HG03066 (cell line): ENCODE measurements around the gene CRIP1.

Source experiments
- ATAC-seq: cut with Tn5 transposase; IDR thresholded peaks from one replicate; pipeline ENCODE4 v1.9.1; 2021; ENCODE audit warnings: low read depth; ENCODE audit not compliant: unreplicated experiment

Gene CRIP1

GRCh38 chr14:105530285-105531087 is 43.8 kb downstream of the CRIP1 start:
- no peak for ATAC-seq

- ATAC-seq, result no peak
These were observed 44.6 kb downstream of the CRIP1 start for GRCh38 chr14:105531088-105531893.

DNA sequence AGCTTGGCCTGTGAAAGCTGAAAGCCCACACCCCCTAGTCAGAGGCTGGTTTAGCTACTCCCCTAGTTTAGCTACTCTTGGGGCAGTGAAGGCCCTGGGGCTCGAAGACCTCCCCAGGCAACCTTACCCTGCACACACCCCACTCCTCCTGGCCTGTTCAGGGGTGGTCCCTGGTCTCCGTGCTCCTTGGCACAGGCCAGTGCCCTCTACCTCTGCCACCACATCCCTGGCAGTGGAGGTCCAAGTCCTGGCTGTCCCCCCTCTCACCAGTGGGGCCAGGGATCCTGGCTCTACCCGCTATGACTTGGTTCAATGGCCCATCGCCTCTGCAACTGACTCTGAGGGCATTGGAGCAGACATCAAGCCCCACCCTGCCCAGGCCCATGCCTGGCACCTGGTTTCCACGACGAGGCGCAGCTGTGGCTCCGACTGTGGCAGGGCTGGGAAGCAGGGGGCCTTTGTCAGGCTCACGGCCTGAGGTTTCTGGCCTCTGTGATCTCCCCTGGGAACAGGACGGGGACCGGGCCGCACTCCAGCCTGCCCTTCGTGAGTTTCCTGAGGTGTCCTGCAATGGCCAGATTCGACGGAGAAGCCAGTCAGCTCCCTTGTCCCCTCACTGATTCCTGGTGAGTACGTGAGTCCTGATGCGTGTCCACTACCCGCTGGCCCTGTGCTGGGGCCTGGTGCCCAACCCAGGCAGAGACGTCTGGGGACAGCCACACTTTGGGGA is 45.4 kb downstream of the CRIP1 start:
- ATAC-seq, result no peak

DNA sequence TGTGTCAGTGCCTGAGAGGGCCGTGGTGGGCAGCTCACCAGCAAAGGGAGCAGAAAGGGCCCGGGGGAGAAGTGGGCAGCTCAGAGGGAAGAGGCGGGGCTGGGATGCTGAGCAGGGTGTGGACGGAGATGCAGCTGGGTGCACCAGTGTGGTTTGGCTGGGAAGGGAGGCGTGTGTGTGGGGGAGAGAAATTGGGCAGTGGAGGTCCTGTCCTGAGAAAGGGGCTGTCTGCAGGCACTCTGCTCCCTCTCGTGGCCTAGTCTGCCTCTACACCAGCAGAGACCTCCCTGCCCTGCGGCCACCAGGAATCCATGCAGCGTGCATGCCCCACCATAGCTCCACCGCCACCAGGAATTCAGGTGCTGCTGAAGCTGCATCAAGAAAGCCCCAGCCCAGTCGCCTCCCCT is 46.1 kb downstream of the CRIP1 start:
- ATAC-seq, result no peak

DNA sequence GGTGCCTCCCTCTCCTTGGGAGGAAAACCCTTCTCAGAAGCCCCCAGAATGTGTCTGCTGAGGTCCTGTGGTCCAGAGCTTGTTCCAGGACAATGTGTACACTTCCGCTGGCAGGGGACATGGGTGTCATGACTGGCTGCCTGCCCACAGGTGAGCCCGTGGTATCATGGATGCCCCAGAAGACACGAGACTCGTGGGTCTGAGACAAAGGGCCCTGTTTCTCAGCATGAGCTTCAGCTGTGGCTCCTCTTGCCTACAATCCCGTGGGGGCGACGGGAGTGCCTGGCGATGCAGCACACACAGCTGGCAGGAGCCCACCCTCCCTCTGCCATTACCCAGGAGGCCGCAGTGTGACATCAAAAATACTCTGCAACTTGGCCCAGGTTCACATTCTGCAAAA is 46.7 kb downstream of the CRIP1 start:
- no peak for ATAC-seq

GRCh38 chr14:105533811-105534498 is 47.3 kb downstream of the CRIP1 start:
- no peak for ATAC-seq

DNA sequence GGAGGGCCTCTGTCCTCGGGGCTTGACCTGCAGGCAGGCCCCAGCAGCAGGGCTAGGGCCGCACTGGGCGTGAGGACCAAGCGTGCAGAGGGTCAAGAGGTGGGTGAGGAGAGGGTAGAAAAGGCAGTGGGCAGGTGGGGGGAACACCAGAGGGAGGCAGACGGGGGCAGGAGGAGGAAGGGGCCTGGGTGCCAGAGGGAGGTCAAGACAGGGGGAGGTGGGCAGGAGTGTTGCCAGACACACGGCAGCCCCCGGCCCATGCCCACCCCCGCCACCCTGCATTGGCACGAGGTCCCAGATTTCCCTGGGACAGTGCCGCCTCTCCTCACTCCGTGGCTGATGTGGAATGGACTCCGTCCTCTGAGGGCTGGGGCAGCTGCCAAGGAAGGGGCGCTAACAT is 47.9 kb downstream of the CRIP1 start:
- ATAC-seq, result no peak

- no peak for ATAC-seq
These were observed 49.4 kb downstream of the CRIP1 start for GRCh38 chr14:105536051-105536450.

- ATAC-seq, result no peak
These were observed 50.2 kb downstream of the CRIP1 start for GRCh38 chr14:105536691-105537579.

GRCh38 chr14:105537580-105538474 is 51.1 kb downstream of the CRIP1 start:
- ATAC-seq, result no peak
